ENCODE measurements around the gene PDE5A. TPM values are rescaled to one million over a fixed set of nuclear protein-coding genes. Genes with fewer than 3 reads are reported as not detected.

PDE5A gene
- total RNA-seq, 1 donor from 2014 or later = 9.1 TPM

DNA sequence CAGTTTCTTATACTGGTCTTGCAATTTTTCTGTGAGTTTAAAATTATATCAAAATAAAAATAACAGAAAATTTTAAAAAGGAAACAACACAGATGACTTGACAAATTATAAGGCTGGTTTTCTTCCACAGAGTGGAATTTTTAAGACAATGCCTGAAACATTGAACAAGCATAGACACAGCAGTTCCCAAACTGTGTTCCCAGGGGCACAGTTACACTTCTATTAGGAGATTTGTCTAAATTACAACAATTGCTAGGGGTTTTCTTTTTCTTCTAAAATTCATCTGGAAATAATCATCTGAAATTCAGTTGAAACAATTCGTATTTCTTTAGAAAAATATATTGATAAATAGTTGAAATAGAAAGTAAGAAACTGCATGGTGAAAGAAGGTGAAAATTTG, 26.2 kb downstream of the PDE5A start:
- TF ChIP-seq, protein P1, sequence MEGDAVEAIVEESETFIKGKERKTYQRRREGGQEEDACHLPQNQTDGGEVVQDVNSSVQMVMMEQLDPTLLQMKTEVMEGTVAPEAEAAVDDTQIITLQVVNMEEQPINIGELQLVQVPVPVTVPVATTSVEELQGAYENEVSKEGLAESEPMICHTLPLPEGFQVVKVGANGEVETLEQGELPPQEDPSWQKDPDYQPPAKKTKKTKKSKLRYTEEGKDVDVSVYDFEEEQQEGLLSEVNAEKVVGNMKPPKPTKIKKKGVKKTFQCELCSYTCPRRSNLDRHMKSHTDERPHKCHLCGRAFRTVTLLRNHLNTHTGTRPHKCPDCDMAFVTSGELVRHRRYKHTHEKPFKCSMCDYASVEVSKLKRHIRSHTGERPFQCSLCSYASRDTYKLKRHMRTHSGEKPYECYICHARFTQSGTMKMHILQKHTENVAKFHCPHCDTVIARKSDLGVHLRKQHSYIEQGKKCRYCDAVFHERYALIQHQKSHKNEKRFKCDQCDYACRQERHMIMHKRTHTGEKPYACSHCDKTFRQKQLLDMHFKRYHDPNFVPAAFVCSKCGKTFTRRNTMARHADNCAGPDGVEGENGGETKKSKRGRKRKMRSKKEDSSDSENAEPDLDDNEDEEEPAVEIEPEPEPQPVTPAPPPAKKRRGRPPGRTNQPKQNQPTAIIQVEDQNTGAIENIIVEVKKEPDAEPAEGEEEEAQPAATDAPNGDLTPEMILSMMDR (IDR thresholded peaks at IDR 0.05) = no peak
- no peak overlapping the region for H3K4me3 Mint-ChIP-seq (ENCODE audit: unreplicated experiment)
- no peaks in the 10 kb centered on the region for H3K27me3 Mint-ChIP-seq (ENCODE audit: unreplicated experiment)
- H3K36me3 Mint-ChIP-seq (ENCODE audit: unreplicated experiment) = peaks cover 22% of the 10 kb centered on the region
- H3K27ac Mint-ChIP-seq (ENCODE audit: unreplicated experiment) = no peak overlapping the region
- peaks cover 10% of the 10 kb centered on the region for H3K9me3 Mint-ChIP-seq (ENCODE audit: unreplicated experiment)
- H3K4me1 Mint-ChIP-seq (ENCODE audit: unreplicated experiment) = peaks cover under 1% of the 10 kb centered on the region
- no peak for DNase-seq (ENCODE audit: extremely low spot score, unreplicated experiment)

DNA sequence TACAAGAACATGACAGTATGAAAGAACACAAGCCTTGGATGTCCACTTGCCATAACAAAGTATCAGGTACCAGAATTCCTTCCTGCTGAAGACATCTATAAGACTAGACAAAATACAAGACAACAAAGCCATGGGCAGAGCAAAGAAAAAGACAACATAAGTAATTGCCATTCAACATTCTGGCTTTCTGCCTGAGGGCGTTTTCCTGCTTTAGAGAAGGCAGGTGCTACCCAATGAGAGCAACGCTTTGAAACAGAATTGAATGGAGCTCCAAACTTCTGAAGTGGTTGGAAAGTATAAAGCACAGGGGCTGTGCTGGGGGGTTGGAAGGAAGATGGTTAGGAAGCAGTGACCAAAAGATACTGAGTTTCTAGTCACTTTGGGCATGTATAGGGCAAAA, 30.1 kb downstream of the PDE5A start:
- Mint-ChIP-seq H3K27ac (ENCODE audit: unreplicated experiment) (no peak overlapping the region), H3K4me1 (ENCODE audit: unreplicated experiment) (peaks cover 3% of the 10 kb centered on the region), H3K36me3 (ENCODE audit: unreplicated experiment) (peaks cover 18% of the 10 kb centered on the region), H3K27me3 (ENCODE audit: unreplicated experiment) (no peaks in the 10 kb centered on the region), H3K4me3 (ENCODE audit: unreplicated experiment) (no peak overlapping the region), H3K9me3 (ENCODE audit: unreplicated experiment) (peaks cover 10% of the 10 kb centered on the region)
- TF ChIP-seq, protein P1 (IDR thresholded peaks at IDR 0.05) = no peak
- DNase-seq (ENCODE audit: extremely low spot score, unreplicated experiment) = no peak

DNA sequence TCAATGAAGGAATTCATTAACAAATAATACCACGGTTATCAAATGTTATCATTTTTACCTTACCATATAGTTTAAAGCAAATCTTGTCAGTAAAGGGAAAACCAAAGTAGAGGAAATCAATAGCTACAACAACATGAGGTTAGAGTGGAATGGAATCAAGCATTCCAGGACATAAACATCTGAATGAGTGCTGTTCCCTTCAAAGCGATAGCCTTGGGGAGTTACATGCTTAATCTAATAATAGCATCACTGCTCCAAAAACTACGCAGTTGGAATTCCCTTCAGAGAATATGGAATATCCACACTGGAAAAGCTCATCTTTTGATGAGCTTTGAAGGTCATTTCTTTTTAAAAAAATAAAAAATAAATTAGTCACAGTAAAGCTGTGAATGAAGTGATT, 31.2 kb downstream of the PDE5A start:
- Mint-ChIP-seq H3K9me3 (ENCODE audit: unreplicated experiment) (peaks cover 10% of the 10 kb centered on the region), H3K4me1 (ENCODE audit: unreplicated experiment) (peaks cover 3% of the 10 kb centered on the region), H3K36me3 (ENCODE audit: unreplicated experiment) (peaks cover 18% of the 10 kb centered on the region), H3K27me3 (ENCODE audit: unreplicated experiment) (no peaks in the 10 kb centered on the region), H3K27ac (ENCODE audit: unreplicated experiment) (no peak overlapping the region), H3K4me3 (ENCODE audit: unreplicated experiment) (no peak overlapping the region)
- TF ChIP-seq, protein P1 (IDR thresholded peaks at IDR 0.05) = no peak
- DNase-seq (ENCODE audit: extremely low spot score, unreplicated experiment) = no peak

DNA sequence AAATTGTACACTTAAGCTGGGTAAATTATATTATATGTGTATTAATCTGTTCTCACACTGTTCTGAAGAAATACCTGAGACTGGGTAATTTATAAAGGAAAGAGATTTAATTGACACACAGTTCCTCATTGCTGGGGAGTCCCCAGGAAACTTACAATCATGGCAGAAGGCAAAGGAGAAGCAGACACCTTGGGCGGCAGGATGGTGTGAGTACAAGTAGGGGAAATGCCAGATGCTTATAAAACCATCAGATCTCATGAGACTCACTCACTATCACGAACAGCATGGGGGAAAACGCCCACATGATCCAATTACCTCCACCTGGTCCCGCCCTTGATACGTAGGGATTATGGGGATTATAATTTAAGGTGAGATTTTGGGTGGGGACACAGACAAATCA, 34.9 kb downstream of the PDE5A start:
- Mint-ChIP-seq H3K9me3 (ENCODE audit: unreplicated experiment) (peaks cover 6% of the 10 kb centered on the region), H3K4me3 (ENCODE audit: unreplicated experiment) (no peak overlapping the region), H3K4me1 (ENCODE audit: unreplicated experiment) (peaks cover 3% of the 10 kb centered on the region), H3K27ac (ENCODE audit: unreplicated experiment) (no peak overlapping the region), H3K27me3 (ENCODE audit: unreplicated experiment) (no peaks in the 10 kb centered on the region), H3K36me3 (ENCODE audit: unreplicated experiment) (peaks cover 14% of the 10 kb centered on the region)
- TF ChIP-seq, protein P1 (IDR thresholded peaks at IDR 0.05) = no peak
- DNase-seq (ENCODE audit: extremely low spot score, unreplicated experiment) = no peak

DNA sequence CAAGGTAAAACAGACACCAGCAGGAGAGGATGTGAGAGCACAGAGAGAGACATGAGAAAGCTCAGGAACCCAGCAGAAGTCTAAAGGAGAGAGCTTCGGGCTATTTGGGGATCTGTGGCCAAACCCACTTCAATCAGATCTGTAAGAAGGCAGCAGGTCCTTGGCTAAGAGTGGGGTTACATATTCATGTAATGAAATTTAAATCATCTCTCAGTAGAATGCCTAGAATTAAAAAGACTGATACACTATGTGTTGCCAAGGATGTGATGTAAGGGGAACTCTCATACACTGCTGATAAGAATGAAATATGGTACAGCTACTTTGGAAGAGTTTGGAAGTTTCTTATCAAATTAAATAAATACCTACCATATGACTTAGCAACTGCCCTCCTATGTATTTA, 35.8 kb downstream of the PDE5A start:
- TF ChIP-seq, protein P1 (IDR thresholded peaks at IDR 0.05) = no peak
- H3K36me3 Mint-ChIP-seq (ENCODE audit: unreplicated experiment) = peaks cover 9% of the 10 kb centered on the region
- no peak overlapping the region for H3K27ac Mint-ChIP-seq (ENCODE audit: unreplicated experiment)
- H3K4me3 Mint-ChIP-seq (ENCODE audit: unreplicated experiment) = no peak overlapping the region
- no peaks in the 10 kb centered on the region for H3K9me3 Mint-ChIP-seq (ENCODE audit: unreplicated experiment)
- no peaks in the 10 kb centered on the region for H3K27me3 Mint-ChIP-seq (ENCODE audit: unreplicated experiment)
- DNase-seq (ENCODE audit: extremely low spot score, unreplicated experiment) = no peak
- peaks cover 3% of the 10 kb centered on the region for H3K4me1 Mint-ChIP-seq (ENCODE audit: unreplicated experiment)

Measured in osteocyte (in vitro differentiated cells).